IMR-90 (cell line): Measurements from ENCODE around the gene SPON1.

ENCODE experiments used
- CEBPB ChIP-seq: IDR thresholded peaks from 2 replicates; pipeline ENCODE4 v1.6.1; 2012; ENCODE audit warnings: low read depth, low read length, improper control_type of control experiment
- CTCF ChIP-seq: conservative IDR thresholded peaks from 2 replicates; pipeline ENCODE4 v1.5.1; 2012; ENCODE audit warnings: mild to moderate bottlenecking, low read depth, low read length, improper control_type of control experiment
- FOS ChIP-seq: fragments of 150-350 bp; IDR thresholded peaks from 2 replicates; pipeline ENCODE4 v1.6.1; 2016; ENCODE audit warnings: low read depth, low read length
- MXI1 ChIP-seq: IDR thresholded peaks from 2 replicates; pipeline ENCODE4 v1.6.1; 2012; ENCODE audit warnings: low read depth, mild to moderate bottlenecking, low read length, moderate library complexity, borderline replicate concordance
- NFE2L2 ChIP-seq: fragments of 150-350 bp; IDR thresholded peaks from 2 replicates; pipeline ENCODE4 v1.6.1; 2016; ENCODE audit warnings: low read depth, mild to moderate bottlenecking, low read length
- POLR2A ChIP-seq: IDR thresholded peaks from 2 replicates; pipeline ENCODE4 v1.6.1; 2012; ENCODE audit warnings: mild to moderate bottlenecking, low read depth, low read length
- USF2 ChIP-seq: fragments of 150-350 bp; IDR thresholded peaks from 2 replicates; pipeline ENCODE4 v1.6.1; 2017; ENCODE audit warnings: mild to moderate bottlenecking, antibody characterized with exemption, low read length, low read depth

- no peak for TF ChIP-seq NFE2L2
- TF ChIP-seq POLR2A, result no peak
- TF ChIP-seq CTCF, result no peak
- TF ChIP-seq MXI1, result no peak
- no peak for TF ChIP-seq FOS
- no peak for TF ChIP-seq CEBPB
- no peak for TF ChIP-seq USF2
Observed at GRCh38 chr11:13954591-13954990, 7.9 kb upstream of the SPON1 start.
